ACC112 (cell line): ENCODE results near the gene CPNE6.

Source experiments
- H2AFZ ChIP-seq: fragments of 200-600 bp; sonication (generic); one replicate; pipeline ENCODE4 v1.6.0; 2017; ENCODE audit warnings: antibody characterized with exemption, low read length; ENCODE audit not compliant: unreplicated experiment
- H3K27ac ChIP-seq: fragments of 200-600 bp; sonication (generic); 2 replicates; pipeline ENCODE4 v1.5.1; 2014; ENCODE audit warnings: low read depth, mild to moderate bottlenecking, antibody characterized with exemption, low read length, moderate library complexity
- H3K27me3 ChIP-seq: fragments of 200-600 bp; sonication (generic); 2 replicates; pipeline ENCODE4 v1.6.1; 2014; ENCODE audit warnings: mild to moderate bottlenecking, antibody characterized with exemption, low read length, moderate library complexity, mixed read lengths; ENCODE audit not compliant: insufficient read depth
- H3K36me3 ChIP-seq: fragments of 200-600 bp; sonication (generic); 2 replicates; pipeline ENCODE4 v1.6.1; 2016; ENCODE audit warnings: mild to moderate bottlenecking, antibody characterized with exemption, low read length, moderate library complexity, mixed read lengths; ENCODE audit not compliant: insufficient read depth
- H3K4me1 ChIP-seq: fragments of 200-600 bp; sonication (generic); one replicate; pipeline ENCODE4 v1.6.1; 2016; ENCODE audit warnings: low read length, mixed read lengths; ENCODE audit not compliant: insufficient read depth, unreplicated experiment, control insufficient read depth
- H3K4me3 ChIP-seq: fragments of 200-600 bp; sonication (generic); 2 replicates; pipeline ENCODE4 v1.5.1; 2014; ENCODE audit warnings: mild to moderate bottlenecking, low read depth, low read length
- H3K79me2 ChIP-seq: fragments of 200-600 bp; sonication (generic); one replicate; pipeline ENCODE4 v1.6.0; 2016; ENCODE audit warnings: low read length; ENCODE audit not compliant: control insufficient read depth, unreplicated experiment, insufficient read depth

The CPNE6 gene

GRCh38 chr14:24055971-24056799, 15.2 kb upstream of the CPNE6 start:
- Histone ChIP-seq H3K36me3 (no peaks in the 10 kb centered on the region), H2AFZ (no peak overlapping the region), H3K27ac (no peak overlapping the region), H3K27me3 (peaks cover 49% of the 10 kb centered on the region), H3K4me1 (peaks cover 8% of the 10 kb centered on the region), H3K4me3 (no peak overlapping the region), H3K79me2 (no peaks in the 10 kb centered on the region)

GRCh38 chr14:24056800-24057184, 14.6 kb upstream of the CPNE6 start:
- no peak overlapping the region for H3K4me3 ChIP-seq
- H3K27me3 ChIP-seq = peaks cover 43% of the 10 kb centered on the region
- no peak overlapping the region for H2AFZ ChIP-seq
- H3K79me2 ChIP-seq = no peaks in the 10 kb centered on the region
- H3K36me3 ChIP-seq = no peaks in the 10 kb centered on the region
- H3K27ac ChIP-seq = no peak overlapping the region
- peaks cover 3% of the 10 kb centered on the region for H3K4me1 ChIP-seq

- Histone ChIP-seq H3K36me3 (no peaks in the 10 kb centered on the region), H2AFZ (no peak overlapping the region), H3K27ac (no peak overlapping the region), H3K79me2 (no peaks in the 10 kb centered on the region), H3K4me3 (no peak overlapping the region), H3K27me3 (peaks cover 39% of the 10 kb centered on the region), H3K4me1 (peaks cover under 1% of the 10 kb centered on the region)
Observed at GRCh38 chr14:24057271-24057670, 14.1 kb upstream of the CPNE6 start.

GRCh38 chr14:24057867-24058259, 13.5 kb upstream of the CPNE6 start:
- no peak overlapping the region for H3K4me3 ChIP-seq
- H2AFZ ChIP-seq = no peak overlapping the region
- no peaks in the 10 kb centered on the region for H3K36me3 ChIP-seq
- H3K27me3 ChIP-seq = peaks cover 33% of the 10 kb centered on the region
- H3K79me2 ChIP-seq = no peaks in the 10 kb centered on the region
- H3K4me1 ChIP-seq = no peaks in the 10 kb centered on the region
- H3K27ac ChIP-seq = no peak overlapping the region

GRCh38 chr14:24058260-24058950, 13.0 kb upstream of the CPNE6 start:
- H2AFZ ChIP-seq = no peak overlapping the region
- H3K27me3 ChIP-seq = peaks cover 27% of the 10 kb centered on the region
- no peaks in the 10 kb centered on the region for H3K79me2 ChIP-seq
- H3K36me3 ChIP-seq = no peaks in the 10 kb centered on the region
- no peak overlapping the region for H3K27ac ChIP-seq
- no peaks in the 10 kb centered on the region for H3K4me1 ChIP-seq
- no peak overlapping the region for H3K4me3 ChIP-seq

- Histone ChIP-seq H3K27ac (no peak overlapping the region), H3K36me3 (no peaks in the 10 kb centered on the region), H3K4me1 (no peaks in the 10 kb centered on the region), H3K4me3 (no peak overlapping the region), H2AFZ (no peak overlapping the region), H3K27me3 (peaks cover 21% of the 10 kb centered on the region), H3K79me2 (no peaks in the 10 kb centered on the region)
Observed at GRCh38 chr14:24058951-24059475, 12.3 kb upstream of the CPNE6 start.

GRCh38 chr14:24059841-24060388, 11.4 kb upstream of the CPNE6 start:
- H3K36me3 ChIP-seq = no peaks in the 10 kb centered on the region
- no peak overlapping the region for H3K4me3 ChIP-seq
- H3K27ac ChIP-seq = no peak overlapping the region
- H3K79me2 ChIP-seq = no peaks in the 10 kb centered on the region
- H3K4me1 ChIP-seq = no peaks in the 10 kb centered on the region
- no peak overlapping the region for H2AFZ ChIP-seq
- H3K27me3 ChIP-seq = peaks cover 16% of the 10 kb centered on the region

- no peak overlapping the region for H3K4me3 ChIP-seq
- peaks cover 14% of the 10 kb centered on the region for H3K27me3 ChIP-seq
- no peaks in the 10 kb centered on the region for H3K36me3 ChIP-seq
- H3K4me1 ChIP-seq = no peaks in the 10 kb centered on the region
- no peak overlapping the region for H3K27ac ChIP-seq
- H2AFZ ChIP-seq = no peak overlapping the region
- no peaks in the 10 kb centered on the region for H3K79me2 ChIP-seq
Observed at GRCh38 chr14:24060443-24060842, 10.9 kb upstream of the CPNE6 start.

GRCh38 chr14:24060984-24061913, 10.1 kb upstream of the CPNE6 start:
- no peak overlapping the region for H3K4me3 ChIP-seq
- H3K4me1 ChIP-seq = no peaks in the 10 kb centered on the region
- H3K27me3 ChIP-seq = peaks cover 7% of the 10 kb centered on the region; the same call in 1 of the 2 replicates
- no peaks in the 10 kb centered on the region for H3K36me3 ChIP-seq
- H2AFZ ChIP-seq = no peak overlapping the region
- H3K79me2 ChIP-seq = no peaks in the 10 kb centered on the region
- H3K27ac ChIP-seq = no peak overlapping the region
